Superior temporal gyrus (tissue), 1 donor: ENCODE measurements around the gene ZNF462.
"Not testable (repeated sequence)": the region's sequence is repeated elsewhere in the genome, so short reads cannot be mapped to it uniquely, and the experiment has no call there.

Experiments
- DNase-seq: peaks from one replicate; pipeline ENCODE4 v3.0.0-alpha.2; 2016; ENCODE audit errors: extremely low spot score

Gene ZNF462

DNA sequence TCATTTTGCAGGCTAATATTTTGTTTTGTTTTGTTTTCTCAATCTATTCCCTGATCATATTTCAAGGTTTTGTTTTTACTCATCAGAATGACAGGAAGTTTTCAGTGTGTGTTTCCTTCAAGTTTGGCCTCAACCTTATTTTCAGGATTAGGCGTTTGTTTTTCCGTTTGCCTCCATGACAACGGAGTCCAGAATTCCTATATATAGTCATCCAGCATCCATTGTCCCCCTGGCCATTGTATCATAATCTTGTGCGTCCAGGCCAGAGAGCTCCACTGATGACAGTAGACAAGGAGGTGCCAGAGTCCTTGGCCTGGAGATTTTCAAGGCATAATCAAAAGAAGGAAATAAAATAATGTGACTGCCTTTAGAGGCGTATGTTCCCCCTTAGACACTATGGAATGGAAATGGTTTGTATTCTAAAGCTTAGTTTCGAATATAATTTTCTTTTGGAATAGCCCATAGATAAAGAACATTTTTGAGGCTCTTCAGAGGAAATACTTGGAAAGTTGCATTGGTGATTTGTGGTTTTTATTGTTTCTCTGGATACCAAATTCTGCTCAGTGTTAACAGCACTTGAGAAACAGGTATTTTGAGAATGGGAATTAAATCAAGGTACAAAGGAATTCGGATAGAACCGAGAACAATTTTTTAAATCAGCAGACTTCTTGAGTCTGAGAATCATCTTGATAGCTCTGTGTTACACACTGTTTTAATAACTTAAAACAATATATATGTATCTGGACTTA lies 99.8 kb downstream of the ZNF462 start:
- no peak for DNase-seq

- DNase-seq, result no peak
Measured at GRCh38 chr9:106963684-106964083, 100.7 kb downstream of the ZNF462 start.

DNA sequence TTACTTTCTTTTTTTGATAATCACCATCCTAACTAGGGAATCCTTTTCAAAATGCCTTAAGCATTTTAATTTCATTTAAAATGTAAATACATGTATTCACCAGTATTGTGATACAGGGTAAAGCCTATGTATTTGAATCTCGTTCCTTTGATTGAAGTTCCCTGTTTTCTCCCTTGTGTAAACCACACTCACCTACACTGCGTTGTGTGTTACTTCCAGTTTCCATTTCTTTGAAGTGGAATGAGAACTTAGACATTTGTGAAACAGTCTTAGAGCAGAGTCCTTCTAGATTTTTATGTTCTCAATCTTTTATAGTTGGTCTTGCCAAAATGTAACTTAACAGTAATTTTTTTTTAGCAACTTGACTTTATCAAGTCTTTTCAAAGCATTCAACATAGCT lies 101.4 kb downstream of the ZNF462 start:
- DNase-seq, result no peak

GRCh38 chr9:106964822-106965525 lies 102.0 kb downstream of the ZNF462 start:
- no peak for DNase-seq

GRCh38 chr9:106966481-106966880 lies 103.5 kb downstream of the ZNF462 start:
- no peak for DNase-seq

DNA sequence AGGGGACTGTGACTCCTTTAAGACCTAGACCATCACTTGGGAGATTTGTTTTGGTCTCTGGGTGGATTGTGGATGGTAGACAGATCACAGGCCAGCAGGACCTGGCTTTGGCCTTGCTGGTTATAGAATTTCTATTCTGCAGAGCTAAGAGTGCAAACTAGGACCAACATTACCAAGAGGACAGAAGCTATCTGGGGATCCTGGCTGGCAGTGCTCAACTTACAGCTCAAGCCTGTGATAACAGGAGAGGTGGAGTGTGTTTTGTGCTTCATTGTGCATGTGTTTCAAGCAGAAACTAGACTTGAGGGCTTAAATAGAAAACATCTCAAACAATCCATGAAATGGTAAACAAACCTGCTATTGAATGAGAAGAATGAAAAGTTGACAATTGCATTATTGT lies 106.7 kb downstream of the ZNF462 start:
- DNase-seq, result peak; percentile 45

- DNase-seq, result peak; percentile 22
Measured at GRCh38 chr9:106970219-106970975, 107.4 kb downstream of the ZNF462 start.

- DNase-seq, result no peak
Measured at GRCh38 chr9:106970976-106971457, 108.1 kb downstream of the ZNF462 start.

DNA sequence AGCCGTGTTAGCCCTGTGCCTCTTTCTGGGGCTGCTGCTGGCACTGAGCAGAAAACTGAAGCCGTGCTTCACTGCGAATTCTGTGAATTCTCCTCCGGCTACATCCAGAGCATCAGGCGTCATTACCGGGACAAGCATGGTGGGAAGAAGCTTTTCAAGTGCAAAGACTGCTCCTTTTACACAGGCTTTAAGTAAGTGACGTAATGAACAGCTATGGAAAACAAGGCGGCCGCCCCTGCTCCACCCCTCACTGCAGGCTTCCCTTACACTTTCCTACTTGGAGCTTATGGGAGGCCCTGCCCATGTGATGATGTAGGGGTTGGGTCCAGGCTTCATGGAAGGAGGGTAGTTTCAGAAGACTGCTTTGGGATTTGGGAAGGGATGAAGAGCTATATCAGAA lies 109.1 kb downstream of the ZNF462 start:
- no peak for DNase-seq

DNA sequence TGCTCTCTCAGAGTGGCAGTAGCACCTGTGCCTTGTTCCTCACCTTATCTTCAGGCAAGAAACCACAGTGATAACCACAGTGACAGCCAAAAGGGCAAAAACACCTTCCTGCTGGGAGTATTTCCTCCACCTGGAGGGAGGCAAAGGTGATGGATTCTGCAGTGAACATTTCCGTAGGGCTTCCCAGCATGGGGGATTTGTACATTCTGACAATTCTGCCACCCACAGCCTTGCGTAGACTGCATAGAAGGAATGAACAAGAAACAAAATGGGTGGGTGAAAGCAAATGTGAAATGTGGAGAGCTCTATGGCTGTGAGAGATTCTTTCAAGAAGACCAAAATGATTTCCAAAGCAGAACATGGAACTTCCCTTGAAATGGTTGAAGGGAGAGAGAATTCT lies 111.4 kb downstream of the ZNF462 start:
- no peak for DNase-seq

GRCh38 chr9:106976772-106977171 lies 113.8 kb downstream of the ZNF462 start:
- no peak for DNase-seq

GRCh38 chr9:106980551-106981101 lies 117.7 kb downstream of the ZNF462 start:
- DNase-seq, result peak; percentile 55

GRCh38 chr9:106981396-106982287 lies 118.7 kb downstream of the ZNF462 start:
- no peak for DNase-seq

DNA sequence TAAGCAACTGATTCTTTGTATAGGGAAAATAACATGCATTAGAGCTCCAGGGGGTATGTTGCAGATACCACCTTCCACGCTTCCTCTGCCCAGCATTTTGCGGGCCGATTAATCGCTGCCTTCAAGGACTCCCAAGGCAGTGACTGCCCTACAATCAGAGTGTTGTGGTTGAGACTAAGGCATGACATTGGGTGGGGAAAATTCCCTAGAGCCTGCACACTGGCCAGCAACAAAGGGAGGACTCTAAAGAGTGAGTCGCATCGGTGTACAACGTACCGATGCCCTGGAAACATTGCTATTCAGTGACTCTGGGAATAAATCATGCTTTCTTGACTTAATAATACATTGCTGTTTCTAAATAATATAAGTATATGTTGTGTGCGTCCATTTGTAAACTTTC lies 119.7 kb downstream of the ZNF462 start:
- no peak for DNase-seq

DNA sequence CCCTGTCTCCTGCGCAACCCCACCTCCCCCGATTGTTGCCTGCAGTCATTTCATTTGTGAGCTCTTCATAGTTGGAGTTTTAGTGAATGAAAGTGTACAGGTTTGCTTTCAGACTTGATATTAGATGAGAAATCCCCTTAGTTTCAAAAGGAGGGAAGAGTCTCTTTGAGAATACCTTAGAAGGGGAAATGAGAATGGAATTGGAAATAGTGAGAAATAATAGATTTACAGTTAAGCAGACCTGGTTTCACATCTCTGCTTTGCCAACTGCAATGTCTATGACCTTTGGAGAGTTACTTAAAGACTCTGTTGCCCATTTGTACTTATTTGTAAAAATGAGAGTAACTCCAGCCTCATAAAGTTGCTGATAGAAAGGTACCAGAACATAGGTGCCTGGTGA lies 120.4 kb downstream of the ZNF462 start:
- DNase-seq, result no peak

GRCh38 chr9:106989904-106990303 lies 126.9 kb downstream of the ZNF462 start:
- DNase-seq, result not testable (repeated sequence)

DNA sequence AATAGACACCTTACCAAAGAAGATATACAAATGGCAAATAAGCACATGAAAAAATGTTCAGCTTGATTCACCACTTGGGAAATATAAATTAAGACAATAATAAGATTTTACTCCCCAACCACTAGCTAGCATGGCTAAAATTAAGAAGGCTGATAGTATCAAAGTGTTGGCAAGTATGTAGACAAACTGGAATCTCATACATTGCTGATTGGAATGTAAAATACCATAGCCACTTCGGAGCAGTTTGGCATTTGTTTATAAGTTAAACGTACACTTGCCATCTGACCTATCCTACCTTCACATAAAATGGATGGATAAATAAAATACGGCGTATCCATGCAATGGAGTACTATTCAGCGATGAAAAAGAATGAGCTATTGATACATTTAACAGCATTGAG lies 129.2 kb downstream of the ZNF462 start:
- DNase-seq, result no peak

GRCh38 chr9:106993603-106994002 lies 130.6 kb downstream of the ZNF462 start:
- no peak for DNase-seq

- no peak for DNase-seq
Measured at GRCh38 chr9:106994463-106994862, 131.5 kb downstream of the ZNF462 start.

GRCh38 chr9:107000218-107000617 lies 137.3 kb downstream of the ZNF462 start:
- no peak for DNase-seq

- DNase-seq, result no peak
Measured at GRCh38 chr9:107005201-107005600, 142.2 kb downstream of the ZNF462 start.
